LNCaP clone FGC (cell line): ENCODE measurements around the gene HELZ.

Experiments
- DNase-seq: peaks from one replicate; pipeline ENCODE4 v3.0.0-alpha.2; 2011; ENCODE audit warnings: low read depth
- H3K4me3 ChIP-seq: 2 replicates; pipeline ENCODE4 v1.5.1; 2011; ENCODE audit warnings: mild to moderate bottlenecking, low read depth, low read length, control low read depth
- CTCF ChIP-seq: IDR thresholded peaks from 2 replicates; pipeline ENCODE4 v1.5.1; 2012; ENCODE audit warnings: mild to moderate bottlenecking; ENCODE audit not compliant: control insufficient read depth, insufficient read depth; ENCODE audit errors: extremely low read depth

The HELZ gene

DNA sequence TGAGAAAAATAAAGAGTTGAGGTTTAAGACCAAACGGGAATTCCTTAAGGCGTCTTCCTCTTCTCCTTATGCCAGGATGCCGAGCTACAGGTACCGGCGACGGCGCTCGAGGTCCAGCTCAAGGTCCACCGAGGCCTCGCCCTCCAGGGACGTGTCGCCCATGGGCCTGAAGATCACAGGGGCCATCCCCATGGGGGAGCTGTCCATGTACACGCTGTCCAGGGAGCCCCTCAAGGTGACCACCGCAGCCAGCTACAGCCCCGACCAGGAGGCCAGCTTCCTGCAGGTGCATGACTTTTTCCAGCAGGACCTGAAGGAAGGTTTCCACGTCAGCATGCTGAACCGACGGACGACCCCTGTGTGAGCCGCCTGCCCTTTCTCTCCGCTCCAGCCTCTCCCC, 214.4 kb downstream of the HELZ start:
- DNase-seq, result no peak
- no peak overlapping the region for H3K4me3 ChIP-seq
- TF ChIP-seq CTCF, result no peak

DNA sequence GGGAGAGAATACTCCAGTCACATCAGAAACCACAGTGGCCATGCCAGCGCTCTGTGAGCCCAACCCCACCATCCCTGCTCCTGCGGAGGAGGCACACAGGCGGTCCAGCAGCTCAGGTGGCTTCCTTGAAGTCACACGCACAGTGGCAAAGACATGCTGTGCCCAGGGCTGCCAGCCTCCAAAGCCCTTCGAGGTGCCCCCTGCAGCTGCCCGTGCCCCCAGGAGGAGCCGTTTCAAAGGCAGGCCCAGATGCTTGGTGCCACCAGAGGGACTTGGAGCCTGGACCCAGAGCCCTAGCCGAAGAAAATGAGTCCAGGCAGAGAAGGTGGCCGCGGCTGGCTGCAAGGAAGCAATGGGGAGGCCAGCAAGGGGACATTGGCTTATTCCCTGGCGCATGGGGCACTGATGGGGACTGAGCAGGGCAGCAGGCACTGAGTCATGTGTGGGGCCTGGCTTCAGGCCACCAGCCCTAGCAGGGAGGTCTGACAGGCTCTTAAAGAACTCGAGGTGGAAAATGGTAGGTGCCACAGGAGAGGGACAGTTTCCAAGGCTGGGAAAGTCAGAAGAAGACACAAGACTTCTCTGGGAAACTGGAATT, 217.9 kb downstream of the HELZ start:
- no peak for TF ChIP-seq CTCF
- no peak overlapping the region for H3K4me3 ChIP-seq
- no peak for DNase-seq

GRCh38 chr17:67026341-67026740, 218.7 kb downstream of the HELZ start:
- no peak for DNase-seq
- no peak for TF ChIP-seq CTCF

GRCh38 chr17:67025216-67025792, 219.7 kb downstream of the HELZ start:
- no peak overlapping the region for H3K4me3 ChIP-seq
- DNase-seq, result no peak
- no peak for TF ChIP-seq CTCF

More at GRCh38 chr17:67026341-67026740, 218.7 kb downstream of the HELZ start:
- no peak overlapping the region for H3K4me3 ChIP-seq

DNA sequence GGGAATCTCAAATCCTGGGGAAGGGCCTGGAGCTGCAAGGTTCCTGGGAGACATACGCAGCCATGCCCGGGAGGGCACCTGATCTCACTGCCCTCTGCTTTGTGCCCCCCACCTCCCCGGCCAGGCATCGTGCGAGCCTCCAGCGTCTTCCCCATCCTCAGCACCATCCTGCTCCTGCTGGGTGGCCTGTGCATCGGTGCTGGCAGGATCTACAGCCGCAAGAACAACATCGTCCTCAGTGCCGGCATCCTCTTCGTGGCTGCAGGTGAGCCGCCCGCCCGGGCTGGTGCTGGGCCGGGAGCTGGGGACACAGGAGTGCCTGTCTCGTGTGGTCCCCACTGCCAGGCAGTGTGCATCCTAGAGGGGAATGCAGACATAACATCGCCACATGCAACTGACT, 220.3 kb downstream of the HELZ start:
- DNase-seq, result no peak
- no peak for TF ChIP-seq CTCF

DNA sequence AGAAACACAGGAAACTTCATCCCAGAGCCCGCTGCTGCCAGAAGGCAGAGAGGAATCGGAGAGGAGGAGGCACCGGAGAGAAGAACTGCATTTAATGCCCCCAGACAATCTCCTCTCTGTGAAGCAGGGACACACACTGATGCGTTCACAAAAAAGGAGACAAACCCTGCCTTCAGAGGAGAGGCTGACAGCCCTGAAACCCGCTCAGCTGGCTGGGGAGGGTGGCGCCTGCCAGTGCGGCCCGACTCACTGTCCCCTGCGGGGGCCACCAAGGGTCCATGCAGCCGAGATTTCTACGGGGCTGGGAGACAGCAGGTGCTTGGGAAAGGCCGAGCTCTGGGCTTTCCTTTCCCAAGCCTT, 222.6 kb downstream of the HELZ start:
- H3K4me3 ChIP-seq, result no peak overlapping the region
- no peak for DNase-seq
- no peak for TF ChIP-seq CTCF

More for the DNA sequence above, 220.3 kb downstream of the HELZ start:
- H3K4me3 ChIP-seq, result no peak overlapping the region
